ENCODE measurements around the gene SLC25A1.

The SLC25A1 gene

DNA sequence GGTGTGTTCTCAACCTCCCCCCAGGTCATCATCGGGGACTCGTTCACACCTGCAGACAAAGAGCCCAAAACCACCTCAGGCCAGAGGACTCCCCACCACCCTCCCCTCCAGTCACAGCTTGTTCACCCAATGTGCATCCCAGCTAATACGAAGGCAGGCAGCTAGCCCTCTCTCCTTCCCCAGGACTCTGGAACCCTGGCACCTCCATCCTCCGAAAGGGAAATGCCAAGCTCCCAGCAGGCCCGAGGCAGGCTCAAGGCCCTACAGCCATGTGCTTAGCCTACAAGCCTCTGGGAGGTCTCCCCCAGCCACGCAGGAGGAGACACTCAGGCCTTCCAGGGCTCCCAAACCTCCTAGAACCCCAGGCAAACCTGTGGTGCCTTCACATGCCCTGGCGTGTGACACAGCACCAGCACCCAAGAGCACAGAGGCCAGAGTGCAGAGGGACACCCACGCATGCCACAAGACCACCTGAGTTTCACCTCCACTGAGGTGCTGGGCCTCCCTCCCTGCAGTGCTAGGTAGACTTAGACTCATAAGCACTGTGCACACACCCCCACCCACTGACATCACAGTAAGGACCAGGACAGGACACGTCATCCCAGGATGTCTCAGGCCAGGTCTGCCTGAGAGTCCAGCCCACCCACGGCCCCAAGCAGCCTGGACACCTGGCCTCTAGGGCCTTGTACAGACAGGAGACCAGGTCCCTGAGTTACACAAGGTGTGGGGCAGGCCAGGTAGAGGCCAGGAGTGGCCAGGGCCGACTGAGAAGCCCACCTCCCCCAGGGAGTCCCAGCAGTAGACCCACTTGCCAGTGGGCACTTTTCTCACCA lies 40.9 kb downstream of the SLC25A1 start:
- no peak for DNase-seq (ENCODE audit: low read depth)

DNA sequence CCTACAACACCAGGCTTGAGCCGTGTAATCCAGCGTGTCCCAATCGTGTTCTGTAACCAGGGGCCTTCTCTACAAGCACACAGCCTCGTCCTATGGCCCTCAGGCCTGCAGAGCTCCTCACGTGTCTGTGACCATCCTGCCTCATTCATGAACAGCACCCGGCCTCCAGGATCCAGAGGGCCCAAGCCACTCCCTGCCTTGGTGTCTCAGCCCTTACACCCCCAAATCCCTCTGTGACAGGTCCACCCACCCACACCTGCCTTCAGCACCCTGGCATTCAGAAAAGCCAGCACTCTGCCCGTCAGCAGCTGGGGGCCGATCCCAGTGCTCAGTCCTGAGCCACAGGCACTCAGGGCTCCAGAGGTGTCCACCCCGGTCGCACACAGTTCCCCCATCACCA lies 41.6 kb downstream of the SLC25A1 start:
- no peak for DNase-seq (ENCODE audit: low read depth)

GRCh38 chr22:19134874-19135273 lies 43.7 kb downstream of the SLC25A1 start:
- DNase-seq (ENCODE audit: low read depth) = no peak

DNA sequence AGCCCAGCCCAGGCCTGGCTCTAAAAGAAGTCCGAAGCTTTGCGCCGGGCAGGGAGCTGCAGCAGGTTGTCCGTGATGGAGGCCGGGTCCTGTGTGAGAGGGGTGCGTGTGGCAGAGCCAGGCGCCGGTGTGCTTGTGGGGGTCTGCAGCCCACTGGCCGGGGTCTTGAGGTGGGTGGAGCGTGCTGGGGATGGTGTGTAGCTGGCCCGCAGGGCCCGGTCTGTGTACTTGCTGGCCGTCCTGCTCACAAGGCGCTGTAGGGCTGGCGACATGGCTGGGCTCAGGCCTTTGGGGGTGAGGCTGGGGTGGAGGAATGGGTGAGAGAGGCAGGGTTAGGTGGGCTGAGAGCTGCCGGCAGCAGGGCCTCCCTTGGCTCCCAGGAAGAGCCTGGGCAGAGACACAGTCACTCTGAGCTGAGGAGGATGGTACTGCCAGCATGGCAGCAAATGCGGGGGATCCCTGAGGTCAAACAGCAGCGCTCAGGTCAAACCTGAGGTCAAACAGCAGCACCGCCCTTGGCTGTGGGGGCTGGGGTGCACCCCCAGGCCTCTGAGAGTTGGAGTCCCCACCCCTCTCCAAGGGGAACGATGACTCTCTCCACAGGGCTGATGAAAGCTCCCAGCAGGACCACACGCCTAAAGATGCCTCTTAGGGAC lies 44.2 kb downstream of the SLC25A1 start:
- no peak for DNase-seq (ENCODE audit: low read depth)

DNA sequence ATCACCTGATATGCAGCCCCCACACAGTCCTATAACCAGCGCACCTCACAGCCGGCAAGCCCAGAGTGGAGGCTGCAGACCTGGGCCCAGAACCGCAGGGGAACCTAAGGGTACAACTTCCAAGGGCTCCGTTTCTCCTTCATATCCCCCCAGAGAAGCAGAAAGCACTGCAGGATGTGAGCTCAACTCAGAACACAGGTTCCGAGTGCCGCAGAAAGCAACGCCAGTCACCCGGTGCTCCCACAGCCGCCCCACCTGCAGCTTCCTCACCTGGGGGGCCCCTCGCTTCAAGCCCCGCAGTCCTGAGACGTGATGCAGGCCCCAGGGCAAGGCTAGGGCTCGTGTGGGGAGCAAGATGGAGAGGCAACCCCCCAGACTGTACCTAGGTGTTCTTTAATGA lies 45.0 kb downstream of the SLC25A1 start:
- DNase-seq (ENCODE audit: low read depth) = no peak

- no peak for DNase-seq (ENCODE audit: low read depth)
Measured at GRCh38 chr22:19132693-19133400, 45.7 kb downstream of the SLC25A1 start.

DNA sequence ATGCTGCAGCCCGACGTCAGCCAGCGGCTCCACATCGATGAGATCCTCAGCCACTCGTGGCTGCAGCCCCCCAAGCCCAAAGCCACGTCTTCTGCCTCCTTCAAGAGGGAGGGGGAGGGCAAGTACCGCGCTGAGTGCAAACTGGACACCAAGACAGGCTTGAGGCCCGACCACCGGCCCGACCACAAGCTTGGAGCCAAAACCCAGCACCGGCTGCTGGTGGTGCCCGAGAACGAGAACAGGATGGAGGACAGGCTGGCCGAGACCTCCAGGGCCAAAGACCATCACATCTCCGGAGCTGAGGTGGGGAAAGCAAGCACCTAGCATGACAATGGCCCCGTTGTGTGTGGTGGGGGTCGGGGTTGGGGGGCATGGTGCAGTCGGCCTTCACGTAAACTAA lies 46.4 kb downstream of the SLC25A1 start:
- DNase-seq (ENCODE audit: low read depth) = no peak

DNA sequence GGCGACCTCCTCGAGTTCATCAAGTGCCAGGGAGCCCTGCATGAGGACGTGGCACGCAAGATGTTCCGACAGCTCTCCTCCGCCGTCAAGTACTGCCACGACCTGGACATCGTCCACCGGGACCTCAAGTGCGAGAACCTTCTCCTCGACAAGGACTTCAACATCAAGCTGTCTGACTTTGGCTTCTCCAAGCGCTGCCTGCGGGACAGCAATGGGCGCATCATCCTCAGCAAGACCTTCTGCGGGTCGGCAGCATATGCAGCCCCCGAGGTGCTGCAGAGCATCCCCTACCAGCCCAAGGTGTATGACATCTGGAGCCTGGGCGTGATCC lies 46.9 kb downstream of the SLC25A1 start:
- DNase-seq (ENCODE audit: low read depth) = no peak

DNA sequence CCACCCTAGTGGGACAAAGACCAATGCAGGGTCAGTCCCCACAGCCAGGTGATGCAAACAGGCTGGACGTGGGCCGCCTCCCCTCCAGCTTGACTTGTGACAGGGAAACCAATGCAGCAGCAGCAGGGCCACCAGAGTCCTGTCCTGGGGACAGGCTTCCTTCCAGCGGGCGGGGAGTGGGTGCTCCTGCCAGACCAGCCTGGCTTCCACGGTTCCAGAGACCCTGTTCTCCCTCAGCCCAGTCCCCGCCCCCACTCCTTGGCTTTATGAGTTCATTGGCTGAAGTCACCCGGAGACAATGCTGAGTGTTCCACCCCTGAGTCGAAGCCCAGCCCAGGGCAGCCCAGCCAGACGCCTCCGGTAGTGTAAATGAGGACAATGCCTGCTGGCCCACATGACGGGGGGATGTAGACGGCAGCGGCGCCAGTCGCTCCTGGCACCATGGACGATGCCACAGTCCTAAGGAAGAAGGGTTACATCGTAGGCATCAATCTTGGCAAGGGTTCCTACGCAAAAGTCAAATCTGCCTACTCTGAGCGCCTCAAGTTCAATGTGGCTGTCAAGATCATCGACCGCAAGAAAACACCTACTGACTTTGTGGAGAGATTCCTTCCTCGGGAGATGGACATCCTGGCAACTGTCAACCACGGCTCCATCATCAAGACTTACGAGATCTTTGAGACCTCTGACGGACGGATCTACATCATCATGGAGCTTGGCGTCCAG lies 47.4 kb downstream of the SLC25A1 start, which contains the start of gene TSSK2:
TSSK2 (plus strand) TSS at position 350 of the 726 bp plus-strand sequence; CDS start at position 442, 92 bp downstream.
- no peak for DNase-seq (ENCODE audit: low read depth)

GRCh38 chr22:19129871-19130270 lies 48.7 kb downstream of the SLC25A1 start:
- DNase-seq (ENCODE audit: low read depth) = no peak

DNA sequence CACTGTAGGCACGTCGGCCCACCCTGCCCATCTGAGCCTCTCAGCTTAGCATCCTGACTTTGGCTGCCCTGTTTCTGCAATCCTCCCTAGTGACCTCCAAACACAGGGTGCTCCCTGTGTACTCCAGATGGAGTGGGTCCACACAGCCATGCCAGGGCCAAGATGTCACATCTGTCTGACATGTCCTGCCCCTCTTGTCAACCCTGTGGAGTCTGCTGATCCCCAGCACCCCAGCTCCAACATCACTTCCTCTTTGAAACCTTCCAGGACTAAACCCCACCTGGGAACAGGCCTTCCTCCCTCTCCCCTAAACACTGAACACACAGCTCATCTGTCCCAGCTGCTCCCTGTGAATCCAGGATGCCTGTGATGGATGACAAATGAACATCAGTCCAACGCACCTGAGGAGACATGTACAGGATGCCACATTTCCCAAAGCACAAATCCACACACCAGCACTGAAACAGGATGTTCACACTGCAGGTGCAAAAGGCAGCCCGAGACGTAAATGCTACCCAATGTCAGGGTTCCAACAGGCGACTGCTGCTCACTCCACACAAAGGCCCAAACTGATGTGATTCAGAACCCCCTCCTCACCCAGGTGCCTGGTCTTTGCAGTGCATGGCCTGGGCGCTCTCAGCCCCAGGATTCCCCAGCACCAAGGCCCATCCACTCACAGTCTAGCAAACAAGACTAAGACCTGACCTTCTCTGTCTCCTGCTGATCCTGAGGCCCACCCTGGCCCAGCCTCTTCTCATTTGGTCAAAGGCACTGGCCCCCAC lies 49.4 kb downstream of the SLC25A1 start:
- DNase-seq (ENCODE audit: low read depth) = no peak

- no peak for DNase-seq (ENCODE audit: low read depth)
Measured at GRCh38 chr22:19128009-19128401, 50.5 kb downstream of the SLC25A1 start.

- no peak for DNase-seq (ENCODE audit: low read depth)
Measured at GRCh38 chr22:19127329-19128008, 51.1 kb downstream of the SLC25A1 start.

DNA sequence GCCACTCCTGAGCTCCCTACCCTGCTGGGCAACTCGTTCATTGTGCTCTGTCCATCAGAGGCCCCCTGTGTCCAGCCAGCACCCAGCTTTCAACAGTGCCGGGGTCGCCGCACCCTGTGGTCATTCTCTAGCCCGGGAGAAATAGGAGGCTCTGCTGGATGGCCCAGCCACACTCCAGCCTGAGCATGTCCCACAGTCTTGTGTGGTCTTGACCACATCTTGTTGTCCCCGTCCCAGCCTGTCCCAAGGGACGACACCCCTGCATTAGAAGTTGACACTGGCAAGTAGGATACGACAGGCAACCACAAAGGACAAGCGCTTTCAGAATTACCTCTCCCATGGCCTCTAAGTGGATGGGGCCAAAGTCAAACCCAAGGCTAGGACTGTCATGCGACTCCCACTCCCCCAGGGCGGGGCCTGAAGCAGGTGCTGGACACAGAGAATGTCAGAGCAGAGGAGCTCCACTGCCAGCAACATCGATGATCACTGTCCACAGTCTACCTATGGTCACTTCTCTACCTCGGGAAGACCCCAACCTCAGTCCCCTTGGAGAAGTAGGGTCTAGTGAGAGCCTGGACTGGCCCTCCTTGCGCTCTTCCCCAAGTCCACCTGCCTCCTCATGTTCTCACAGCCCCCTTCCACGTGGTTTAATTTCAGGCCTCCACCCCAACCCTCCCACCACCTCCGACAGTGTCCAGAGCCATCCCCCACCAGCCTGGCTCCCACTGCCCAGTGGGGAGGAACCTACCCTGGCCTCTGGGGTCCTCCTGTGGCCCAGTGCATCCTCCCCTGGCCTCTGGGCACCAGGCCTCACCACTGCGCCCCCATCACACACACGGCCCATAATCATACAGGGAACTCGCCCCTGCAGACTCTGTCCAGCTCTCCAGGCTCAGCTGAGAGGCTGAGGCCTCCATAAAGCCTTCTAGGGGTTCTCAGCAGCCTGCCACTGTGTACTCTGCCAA lies 51.9 kb downstream of the SLC25A1 start:
- DNase-seq (ENCODE audit: low read depth) = no peak
